GM23338 (cell line): ENCODE results near the gene GNLY. TPM values are rescaled to one million over a fixed set of nuclear protein-coding genes. Genes with fewer than 3 reads are reported as not detected.

ENCODE experiments used
- ATAC-seq: fragments of 200-7000 bp; cut with Tn5 transposase; 3 replicates; pipeline ENCODE4 v1.9.1; 2020
- DNase-seq: peaks from one replicate; pipeline ENCODE4 v3.0.0-alpha.2; 2015; ENCODE audit warnings: low spot score
- H2AFZ ChIP-seq: fragments of 200-600 bp; sonication (generic); 2 replicates; pipeline ENCODE4 v1.8.0; 2016; ENCODE audit warnings: antibody characterized with exemption, mild to moderate bottlenecking, moderate library complexity
- H3F3A ChIP-seq: fragments of 200-600 bp; sonication (generic); replicated peaks from 2 replicates; pipeline ENCODE4 v1.8.0; 2017; ENCODE audit warnings: antibody characterized with exemption, mixed run types, low read depth
- H3K27ac ChIP-seq: fragments of 200-600 bp; sonication (generic); 2 replicates; pipeline ENCODE4 v1.6.1; 2016; ENCODE audit warnings: low read depth
- H3K27me3 ChIP-seq: fragments of 200-600 bp; sonication (generic); 2 replicates; pipeline ENCODE4 v1.8.0; 2016; ENCODE audit warnings: mild to moderate bottlenecking, mixed run types, moderate library complexity; ENCODE audit not compliant: insufficient read depth
- H3K36me3 ChIP-seq: fragments of 200-600 bp; sonication (generic); 2 replicates; pipeline ENCODE4 v1.8.0; 2016; ENCODE audit warnings: mild to moderate bottlenecking; ENCODE audit not compliant: insufficient read depth
- H3K4me1 ChIP-seq: fragments of 200-600 bp; sonication (generic); 2 replicates; pipeline ENCODE4 v1.8.0; 2016; ENCODE audit warnings: mild to moderate bottlenecking, moderate library complexity; ENCODE audit not compliant: insufficient read depth
- H3K4me2 ChIP-seq: fragments of 200-600 bp; sonication (generic); 2 replicates; pipeline ENCODE4 v1.7.1; 2017; ENCODE audit warnings: mixed run types
- H3K4me3 ChIP-seq: fragments of 200-600 bp; sonication (generic); 2 replicates; pipeline ENCODE4 v1.6.1; 2016; ENCODE audit warnings: mixed run types
- H3K79me2 ChIP-seq: fragments of 200-600 bp; sonication (generic); replicated peaks from 2 replicates; pipeline ENCODE4 v1.8.0; 2017; ENCODE audit warnings: mild to moderate bottlenecking; ENCODE audit not compliant: insufficient read depth
- H3K9me2 ChIP-seq: fragments of 200-600 bp; sonication (generic); 2 replicates; pipeline ENCODE4 v1.8.0; 2017; ENCODE audit not compliant: insufficient read depth
- H4K20me1 ChIP-seq: fragments of 200-600 bp; sonication (generic); replicated peaks from 2 replicates; pipeline ENCODE4 v1.8.0; 2017; ENCODE audit warnings: mild to moderate bottlenecking; ENCODE audit not compliant: insufficient read depth
- H3K27ac Mint-ChIP-seq: 2 replicates; pipeline ENCODE4 v1.8.0; 2020; ENCODE audit warnings: inconsistent platforms, mild to moderate bottlenecking, moderate library complexity, mixed read lengths
- H3K27me3 Mint-ChIP-seq: 3 replicates; pipeline ENCODE4 v1.8.0; 2022; ENCODE audit warnings: low read depth, mild to moderate bottlenecking, moderate library complexity, mixed read lengths, inconsistent platforms; ENCODE audit not compliant: insufficient read depth, poor library complexity
- H3K36me3 Mint-ChIP-seq: 3 replicates; pipeline ENCODE4 v1.8.0; 2021; ENCODE audit warnings: low read depth, mild to moderate bottlenecking, inconsistent platforms, moderate library complexity, mixed read lengths
- H3K4me1 Mint-ChIP-seq: 3 replicates; pipeline ENCODE4 v1.8.0; 2020; ENCODE audit warnings: mild to moderate bottlenecking, inconsistent platforms, mixed read lengths
- H3K4me3 Mint-ChIP-seq: 3 replicates; pipeline ENCODE4 v1.8.0; 2021; ENCODE audit warnings: moderate library complexity, mild to moderate bottlenecking, inconsistent platforms, mixed read lengths
- H3K9me3 Mint-ChIP-seq: 3 replicates; pipeline ENCODE4 v1.8.0; 2020; ENCODE audit warnings: moderate library complexity, mild to moderate bottlenecking, inconsistent platforms, mixed read lengths
- CREB1 ChIP-seq: fragments of 250-450 bp; sonication (Bioruptor Pico); IDR thresholded peaks from 2 replicates; pipeline ENCODE4 v1.5.0; 2020; ENCODE audit warnings: low read depth, mild to moderate bottlenecking, moderate library complexity
- ETS1 ChIP-seq: IDR thresholded peaks from 2 replicates; pipeline ENCODE4 v1.6.1; 2016; ENCODE audit warnings: antibody characterized with exemption
- EZH2 ChIP-seq: fragments of 200-600 bp; sonication (generic); IDR thresholded peaks from one replicate; pipeline ENCODE4 v1.8.0; 2017; ENCODE audit warnings: antibody characterized with exemption, mild to moderate bottlenecking, low read depth; ENCODE audit not compliant: unreplicated experiment
- EZH2phosphoT487 ChIP-seq: fragments of 200-600 bp; sonication (generic); IDR thresholded peaks from one replicate; pipeline ENCODE4 v1.8.1; 2018; ENCODE audit warnings: antibody characterized with exemption; ENCODE audit not compliant: unreplicated experiment
- JUNB ChIP-seq: IDR thresholded peaks from one replicate; pipeline ENCODE4 v1.6.1; 2016; ENCODE audit warnings: antibody characterized with exemption; ENCODE audit not compliant: unreplicated experiment
- NANOG ChIP-seq: IDR thresholded peaks from 2 replicates; pipeline ENCODE4 v1.6.1; 2016; ENCODE audit warnings: antibody characterized with exemption, borderline replicate concordance
- POLR2AphosphoS5 ChIP-seq: IDR thresholded peaks from 2 replicates; pipeline ENCODE4 v1.6.1; 2016; ENCODE audit warnings: antibody characterized with exemption, low read depth
- STAT1 ChIP-seq: IDR thresholded peaks from one replicate; pipeline ENCODE4 v1.6.1; 2016; ENCODE audit warnings: antibody characterized with exemption; ENCODE audit not compliant: unreplicated experiment
- ZNF114 ChIP-seq: fragments of 250-450 bp; sonication (Bioruptor Pico); IDR thresholded peaks from 2 replicates; pipeline ENCODE4 v1.5.0; 2020; ENCODE audit warnings: mild to moderate bottlenecking, moderate library complexity
- ZNF331 ChIP-seq: fragments of 250-450 bp; sonication (Bioruptor Pico); IDR thresholded peaks from 2 replicates; pipeline ENCODE4 v1.5.0; 2020; ENCODE audit warnings: low read depth, mild to moderate bottlenecking, moderate library complexity
- polyA plus RNA-seq: library from polyadenylated mRNA; unstranded; fragments of >200 nt; fragmentation: Nextera tagmentation; extraction: Ambion mirVana; gene quantifications from 2 replicates; pipeline ENCODE4 v1.2.1, GENCODE V29; 2016
- total RNA-seq: library from RNA; depleted of rRNA; stranded (reverse); fragments of >200 nt; shearing (Covaris generic); gene quantifications from 2 replicates; pipeline ENCODE4 v1.2.3, GENCODE V29; 2014
- TF ChIP-seq, protein P1 (sequence below): fragments of 250-450 bp; sonication (Bioruptor Pico); IDR thresholded peaks from 2 replicates; pipeline ENCODE4 v1.5.0; 2020; ENCODE audit warnings: mild to moderate bottlenecking, moderate library complexity
- TF ChIP-seq, protein P2 (sequence below): IDR thresholded peaks from one replicate; pipeline ENCODE4 v1.6.1; 2018; ENCODE audit warnings: antibody characterized with exemption; ENCODE audit not compliant: unreplicated experiment
- TF ChIP-seq, protein P3 (sequence below), 2 experiments: fragments of 200-600 bp in 1 of 2; sonication (generic) in 1 of 2; conservative IDR thresholded peaks; 2 replicates each; pipeline versions ENCODE4 v1.5.1 to v1.6.1; 2016 to 2017; ENCODE audit warnings: antibody characterized with exemption in 2 of 2, low read depth in 2 of 2, mild to moderate bottlenecking in 2 of 2, moderate library complexity in 1 of 2

Gene GNLY
- total and polyA plus RNA-seq, 2 experiments from 2014 or later: not detected

DNA sequence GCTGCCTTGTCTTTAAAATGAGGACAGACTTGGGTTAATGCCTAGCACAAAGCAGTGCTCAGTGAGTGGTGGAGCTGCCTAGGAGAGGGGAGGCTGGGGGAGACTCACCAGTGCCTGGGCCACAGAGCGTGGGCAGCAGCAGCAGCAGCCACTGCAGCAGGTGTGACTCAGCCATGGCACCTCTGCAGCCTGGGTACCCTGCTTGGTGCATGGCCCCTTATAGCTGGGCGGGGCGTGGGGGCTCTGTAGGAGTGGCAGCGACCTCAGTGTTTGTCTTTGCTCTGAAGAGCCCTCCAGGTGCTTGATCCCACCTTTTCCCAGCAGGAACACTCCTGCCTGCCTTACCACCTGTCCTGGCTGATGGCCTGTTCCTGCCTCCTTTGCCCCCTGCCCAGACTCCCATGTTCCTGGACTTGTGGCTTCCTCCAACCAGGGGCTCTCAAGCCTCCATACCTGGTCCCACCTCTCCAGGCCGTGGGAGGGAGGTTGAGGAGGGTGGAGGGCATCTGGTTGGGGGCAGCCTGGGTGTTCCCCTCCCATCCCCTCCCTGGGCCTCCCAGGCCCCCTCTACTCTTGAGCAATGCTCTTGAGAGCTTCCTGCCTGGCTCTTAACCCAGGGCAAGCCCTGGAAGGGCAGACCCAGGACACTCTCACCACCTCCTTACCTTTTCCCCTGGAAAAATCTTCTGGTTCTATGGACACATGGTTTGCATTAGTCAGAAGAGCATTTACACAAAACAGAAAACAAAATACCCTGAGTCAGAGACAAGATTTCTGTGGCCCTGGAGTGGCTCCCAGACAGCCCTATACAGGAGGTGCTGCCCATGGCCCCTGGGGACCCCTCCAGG is 25.9 kb upstream of the GNLY start, which contains the start of gene SFTPB:
Gene SFTPB, minus strand, starts transcription at position 191 of the 848 bp plus-strand sequence. Its CDS starts 16 bp downstream, at position 175.
- Histone ChIP-seq H3K27ac (no peak within 1 kb of the TSS), H4K20me1 (no peaks in the 10 kb centered on the region), H2AFZ (no peak within 1 kb of the TSS), H3K4me1 (no peaks in the 10 kb centered on the region), H3F3A (no peaks in the 10 kb centered on the region), H3K4me2 (no peak within 1 kb of the TSS), H3K36me3 (no peaks in the 10 kb centered on the region), H3K9me2 (no peaks in the 10 kb centered on the region), H3K27me3 (no peaks in the 10 kb centered on the region), H3K79me2 (no peaks in the 10 kb centered on the region), H3K4me3 (no peak within 1 kb of the TSS)
- no peak within 1 kb of the TSS for H3K27ac Mint-ChIP-seq
- no peaks in the 10 kb centered on the region for H3K36me3 Mint-ChIP-seq
- DNase-seq (no peak), ATAC-seq (no peak)
- H3K4me3 Mint-ChIP-seq: no peak within 1 kb of the TSS
- peaks cover 8% of the 10 kb centered on the region for H3K27me3 Mint-ChIP-seq
- TF ChIP-seq, protein P1, sequence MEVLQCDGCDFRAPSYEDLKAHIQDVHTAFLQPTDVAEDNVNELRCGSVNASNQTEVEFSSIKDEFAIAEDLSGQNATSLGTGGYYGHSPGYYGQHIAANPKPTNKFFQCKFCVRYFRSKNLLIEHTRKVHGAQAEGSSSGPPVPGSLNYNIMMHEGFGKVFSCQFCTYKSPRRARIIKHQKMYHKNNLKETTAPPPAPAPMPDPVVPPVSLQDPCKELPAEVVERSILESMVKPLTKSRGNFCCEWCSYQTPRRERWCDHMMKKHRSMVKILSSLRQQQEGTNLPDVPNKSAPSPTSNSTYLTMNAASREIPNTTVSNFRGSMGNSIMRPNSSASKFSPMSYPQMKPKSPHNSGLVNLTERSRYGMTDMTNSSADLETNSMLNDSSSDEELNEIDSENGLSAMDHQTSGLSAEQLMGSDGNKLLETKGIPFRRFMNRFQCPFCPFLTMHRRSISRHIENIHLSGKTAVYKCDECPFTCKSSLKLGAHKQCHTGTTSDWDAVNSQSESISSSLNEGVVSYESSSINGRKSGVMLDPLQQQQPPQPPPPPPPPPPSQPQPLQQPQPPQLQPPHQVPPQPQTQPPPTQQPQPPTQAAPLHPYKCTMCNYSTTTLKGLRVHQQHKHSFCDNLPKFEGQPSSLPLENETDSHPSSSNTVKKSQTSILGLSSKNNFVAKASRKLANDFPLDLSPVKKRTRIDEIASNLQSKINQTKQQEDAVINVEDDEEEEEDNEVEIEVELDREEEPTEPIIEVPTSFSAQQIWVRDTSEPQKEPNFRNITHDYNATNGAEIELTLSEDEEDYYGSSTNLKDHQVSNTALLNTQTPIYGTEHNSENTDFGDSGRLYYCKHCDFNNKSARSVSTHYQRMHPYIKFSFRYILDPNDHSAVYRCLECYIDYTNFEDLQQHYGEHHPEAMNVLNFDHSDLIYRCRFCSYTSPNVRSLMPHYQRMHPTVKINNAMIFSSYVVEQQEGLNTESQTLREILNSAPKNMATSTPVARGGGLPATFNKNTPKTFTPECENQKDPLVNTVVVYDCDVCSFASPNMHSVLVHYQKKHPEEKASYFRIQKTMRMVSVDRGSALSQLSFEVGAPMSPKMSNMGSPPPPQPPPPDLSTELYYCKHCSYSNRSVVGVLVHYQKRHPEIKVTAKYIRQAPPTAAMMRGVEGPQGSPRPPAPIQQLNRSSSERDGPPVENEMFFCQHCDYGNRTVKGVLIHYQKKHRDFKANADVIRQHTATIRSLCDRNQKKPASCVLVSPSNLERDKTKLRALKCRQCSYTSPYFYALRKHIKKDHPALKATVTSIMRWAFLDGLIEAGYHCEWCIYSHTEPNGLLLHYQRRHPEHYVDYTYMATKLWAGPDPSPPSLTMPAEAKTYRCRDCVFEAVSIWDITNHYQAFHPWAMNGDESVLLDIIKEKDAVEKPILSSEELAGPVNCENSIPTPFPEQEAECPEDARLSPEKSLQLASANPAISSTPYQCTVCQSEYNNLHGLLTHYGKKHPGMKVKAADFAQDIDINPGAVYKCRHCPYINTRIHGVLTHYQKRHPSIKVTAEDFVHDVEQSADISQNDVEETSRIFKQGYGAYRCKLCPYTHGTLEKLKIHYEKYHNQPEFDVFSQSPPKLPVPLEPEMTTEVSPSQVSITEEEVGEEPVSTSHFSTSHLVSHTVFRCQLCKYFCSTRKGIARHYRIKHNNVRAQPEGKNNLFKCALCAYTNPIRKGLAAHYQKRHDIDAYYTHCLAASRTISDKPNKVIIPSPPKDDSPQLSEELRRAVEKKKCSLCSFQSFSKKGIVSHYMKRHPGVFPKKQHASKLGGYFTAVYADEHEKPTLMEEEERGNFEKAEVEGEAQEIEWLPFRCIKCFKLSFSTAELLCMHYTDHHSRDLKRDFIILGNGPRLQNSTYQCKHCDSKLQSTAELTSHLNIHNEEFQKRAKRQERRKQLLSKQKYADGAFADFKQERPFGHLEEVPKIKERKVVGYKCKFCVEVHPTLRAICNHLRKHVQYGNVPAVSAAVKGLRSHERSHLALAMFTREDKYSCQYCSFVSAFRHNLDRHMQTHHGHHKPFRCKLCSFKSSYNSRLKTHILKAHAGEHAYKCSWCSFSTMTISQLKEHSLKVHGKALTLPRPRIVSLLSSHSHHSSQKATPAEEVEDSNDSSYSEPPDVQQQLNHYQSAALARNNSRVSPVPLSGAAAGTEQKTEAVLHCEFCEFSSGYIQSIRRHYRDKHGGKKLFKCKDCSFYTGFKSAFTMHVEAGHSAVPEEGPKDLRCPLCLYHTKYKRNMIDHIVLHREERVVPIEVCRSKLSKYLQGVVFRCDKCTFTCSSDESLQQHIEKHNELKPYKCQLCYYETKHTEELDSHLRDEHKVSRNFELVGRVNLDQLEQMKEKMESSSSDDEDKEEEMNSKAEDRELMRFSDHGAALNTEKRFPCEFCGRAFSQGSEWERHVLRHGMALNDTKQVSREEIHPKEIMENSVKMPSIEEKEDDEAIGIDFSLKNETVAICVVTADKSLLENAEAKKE (CRISPR knock-in tag): no peak
- no peak for TF ChIP-seq POLR2AphosphoS5
- TF ChIP-seq NANOG: no peak
- TF ChIP-seq ETS1: no peak
- TF ChIP-seq CREB1: no peak
- no peak for TF ChIP-seq EZH2
- TF ChIP-seq, protein P2, sequence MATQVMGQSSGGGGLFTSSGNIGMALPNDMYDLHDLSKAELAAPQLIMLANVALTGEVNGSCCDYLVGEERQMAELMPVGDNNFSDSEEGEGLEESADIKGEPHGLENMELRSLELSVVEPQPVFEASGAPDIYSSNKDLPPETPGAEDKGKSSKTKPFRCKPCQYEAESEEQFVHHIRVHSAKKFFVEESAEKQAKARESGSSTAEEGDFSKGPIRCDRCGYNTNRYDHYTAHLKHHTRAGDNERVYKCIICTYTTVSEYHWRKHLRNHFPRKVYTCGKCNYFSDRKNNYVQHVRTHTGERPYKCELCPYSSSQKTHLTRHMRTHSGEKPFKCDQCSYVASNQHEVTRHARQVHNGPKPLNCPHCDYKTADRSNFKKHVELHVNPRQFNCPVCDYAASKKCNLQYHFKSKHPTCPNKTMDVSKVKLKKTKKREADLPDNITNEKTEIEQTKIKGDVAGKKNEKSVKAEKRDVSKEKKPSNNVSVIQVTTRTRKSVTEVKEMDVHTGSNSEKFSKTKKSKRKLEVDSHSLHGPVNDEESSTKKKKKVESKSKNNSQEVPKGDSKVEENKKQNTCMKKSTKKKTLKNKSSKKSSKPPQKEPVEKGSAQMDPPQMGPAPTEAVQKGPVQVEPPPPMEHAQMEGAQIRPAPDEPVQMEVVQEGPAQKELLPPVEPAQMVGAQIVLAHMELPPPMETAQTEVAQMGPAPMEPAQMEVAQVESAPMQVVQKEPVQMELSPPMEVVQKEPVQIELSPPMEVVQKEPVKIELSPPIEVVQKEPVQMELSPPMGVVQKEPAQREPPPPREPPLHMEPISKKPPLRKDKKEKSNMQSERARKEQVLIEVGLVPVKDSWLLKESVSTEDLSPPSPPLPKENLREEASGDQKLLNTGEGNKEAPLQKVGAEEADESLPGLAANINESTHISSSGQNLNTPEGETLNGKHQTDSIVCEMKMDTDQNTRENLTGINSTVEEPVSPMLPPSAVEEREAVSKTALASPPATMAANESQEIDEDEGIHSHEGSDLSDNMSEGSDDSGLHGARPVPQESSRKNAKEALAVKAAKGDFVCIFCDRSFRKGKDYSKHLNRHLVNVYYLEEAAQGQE: no peak
- TF ChIP-seq STAT1: no peak
- no peak for TF ChIP-seq EZH2phosphoT487
- TF ChIP-seq JUNB: no peak
- TF ChIP-seq ZNF331 (CRISPR knock-in tag): no peak
- TF ChIP-seq, protein P3, sequence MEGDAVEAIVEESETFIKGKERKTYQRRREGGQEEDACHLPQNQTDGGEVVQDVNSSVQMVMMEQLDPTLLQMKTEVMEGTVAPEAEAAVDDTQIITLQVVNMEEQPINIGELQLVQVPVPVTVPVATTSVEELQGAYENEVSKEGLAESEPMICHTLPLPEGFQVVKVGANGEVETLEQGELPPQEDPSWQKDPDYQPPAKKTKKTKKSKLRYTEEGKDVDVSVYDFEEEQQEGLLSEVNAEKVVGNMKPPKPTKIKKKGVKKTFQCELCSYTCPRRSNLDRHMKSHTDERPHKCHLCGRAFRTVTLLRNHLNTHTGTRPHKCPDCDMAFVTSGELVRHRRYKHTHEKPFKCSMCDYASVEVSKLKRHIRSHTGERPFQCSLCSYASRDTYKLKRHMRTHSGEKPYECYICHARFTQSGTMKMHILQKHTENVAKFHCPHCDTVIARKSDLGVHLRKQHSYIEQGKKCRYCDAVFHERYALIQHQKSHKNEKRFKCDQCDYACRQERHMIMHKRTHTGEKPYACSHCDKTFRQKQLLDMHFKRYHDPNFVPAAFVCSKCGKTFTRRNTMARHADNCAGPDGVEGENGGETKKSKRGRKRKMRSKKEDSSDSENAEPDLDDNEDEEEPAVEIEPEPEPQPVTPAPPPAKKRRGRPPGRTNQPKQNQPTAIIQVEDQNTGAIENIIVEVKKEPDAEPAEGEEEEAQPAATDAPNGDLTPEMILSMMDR (conservative IDR thresholded peaks at IDR 0.05; ENCODE audit: low read depth in 2 of 2): no peak
- no peak for TF ChIP-seq ZNF114
- H3K4me1 Mint-ChIP-seq: peaks cover 7% of the 10 kb centered on the region
- no peaks in the 10 kb centered on the region for H3K9me3 Mint-ChIP-seq
